ENCODE measurements around the gene MTR.

The MTR gene

DNA sequence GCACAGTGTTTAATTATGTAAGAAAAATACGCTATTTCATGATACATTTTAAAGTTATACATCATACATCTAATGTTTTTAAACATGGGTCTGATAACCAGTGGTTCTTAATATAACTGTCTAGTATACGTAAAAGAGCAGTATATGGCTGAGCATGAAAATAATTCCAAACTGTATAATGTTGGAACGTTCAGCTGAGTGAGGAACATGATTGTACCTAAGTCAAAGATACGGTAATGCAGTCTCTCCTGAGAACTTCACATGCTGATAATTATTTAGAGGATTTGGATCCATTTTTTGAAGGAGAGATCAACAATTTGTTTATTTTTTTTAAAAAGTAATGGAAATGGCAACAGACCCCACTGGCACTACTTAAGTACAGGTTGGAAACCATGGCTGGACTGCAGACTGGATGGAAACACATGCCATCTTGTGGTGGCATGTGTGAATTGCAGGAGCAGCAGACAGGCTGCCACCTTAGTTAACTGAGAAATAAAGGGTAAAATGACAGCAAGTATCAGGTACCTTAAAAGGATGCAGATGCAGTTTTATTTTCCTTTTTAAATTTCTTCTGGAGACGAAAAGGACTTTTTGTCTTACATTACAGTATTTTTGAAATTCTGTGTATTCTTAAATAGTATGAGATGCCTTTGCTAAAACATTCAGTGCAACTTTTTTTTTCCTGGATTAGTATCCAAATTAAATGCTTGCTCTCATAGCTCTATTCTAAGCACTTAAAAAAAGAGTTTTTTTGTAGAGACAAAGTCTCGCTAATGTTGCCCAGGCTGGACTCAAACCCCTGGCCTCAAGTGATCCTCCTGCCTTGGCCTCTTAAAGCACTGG is 73.8 kb downstream of the MTR start:
- Histone ChIP-seq H3K14ac (ENCODE audit: low read length in 2 of 2) (no peak overlapping the region), H3K27me3 (ENCODE audit: control insufficient read depth in 1 of 2, insufficient read depth in 1 of 2, low read length in 2 of 2) (no peaks in the 10 kb centered on the region), H3K18ac (ENCODE audit: low read depth in 1 of 2, low read length in 2 of 2) (no peak overlapping the region), H2AFZ (ENCODE audit: low read depth, low read length) (no peak overlapping the region), H2BK15ac (ENCODE audit: low read depth, poor library complexity, severe bottlenecking) (no peak overlapping the region), H4K91ac (ENCODE audit: low read length) (no peak overlapping the region), H4K8ac (ENCODE audit: low read length) (no peak overlapping the region), H3K9me3 (ENCODE audit: control insufficient read depth, low read length) (no peaks in the 10 kb centered on the region), H3K36me3 (ENCODE audit: control insufficient read depth in 1 of 2, insufficient read depth in 2 of 2, low read depth in 1 of 2, low read length in 2 of 2) (peaks cover 0 to 76% of the 10 kb centered on the region in 2 experiments), H3K23ac (ENCODE audit: low read length in 2 of 2) (no peak overlapping the region), H3K4me3 (ENCODE audit: insufficient read depth in 1 of 2, low read depth in 1 of 2, low read length in 2 of 2) (no peak overlapping the region), H3K4me1 (ENCODE audit: control insufficient read depth, insufficient read depth, low read depth, low read length) (no peaks in the 10 kb centered on the region), H3K4ac (ENCODE audit: low read depth in 1 of 2, low read length in 2 of 2) (no peak overlapping the region), H2BK120ac (ENCODE audit: low read depth, low read length) (no peak overlapping the region), H2AK5ac (ENCODE audit: low read length, severe bottlenecking) (no peak overlapping the region), H2BK12ac (ENCODE audit: low read length in 2 of 2) (no peak overlapping the region), H3K27ac (ENCODE audit: low read length, poor library complexity, severe bottlenecking) (no peak overlapping the region), H3K4me2 (ENCODE audit: low read length, poor library complexity, severe bottlenecking) (no peak overlapping the region), H3K79me1 (replicated peaks; ENCODE audit: low read length, poor library complexity, severe bottlenecking) (peaks cover 6% of the 10 kb centered on the region), H2BK5ac (ENCODE audit: low read depth, low read length, poor library complexity, severe bottlenecking) (no peak overlapping the region), H3K9ac (ENCODE audit: low read length) (no peak overlapping the region)
- peak; percentile 64 for DNase-seq
- WGBS: 98% methylated on average over 4 of the region's 6 CpGs

GRCh38 chr1:236869911-236870310 is 74.8 kb downstream of the MTR start:
- Histone ChIP-seq H2BK5ac (ENCODE audit: low read depth, low read length, poor library complexity, severe bottlenecking) (no peak overlapping the region), H3K27ac (ENCODE audit: low read length, poor library complexity, severe bottlenecking) (no peak overlapping the region), H3K4ac (ENCODE audit: low read depth in 1 of 2, low read length in 2 of 2) (no peak overlapping the region), H3K79me1 (replicated peaks; ENCODE audit: low read length, poor library complexity, severe bottlenecking) (peaks cover 6% of the 10 kb centered on the region), H2BK15ac (ENCODE audit: low read depth, poor library complexity, severe bottlenecking) (no peak overlapping the region), H3K36me3 (ENCODE audit: control insufficient read depth in 1 of 2, insufficient read depth in 2 of 2, low read depth in 1 of 2, low read length in 2 of 2) (peaks cover 0 to 72% of the 10 kb centered on the region in 2 experiments), H2AFZ (ENCODE audit: low read depth, low read length) (no peak overlapping the region), H3K4me2 (ENCODE audit: low read length, poor library complexity, severe bottlenecking) (no peak overlapping the region), H2BK120ac (ENCODE audit: low read depth, low read length) (no peak overlapping the region), H3K9me3 (ENCODE audit: control insufficient read depth, low read length) (no peaks in the 10 kb centered on the region), H3K9ac (ENCODE audit: low read length) (no peak overlapping the region), H3K4me3 (ENCODE audit: insufficient read depth in 1 of 2, low read depth in 1 of 2, low read length in 2 of 2) (no peak overlapping the region), H3K23ac (ENCODE audit: low read length in 2 of 2) (no peak overlapping the region), H4K8ac (ENCODE audit: low read length) (no peak overlapping the region), H3K18ac (ENCODE audit: low read depth in 1 of 2, low read length in 2 of 2) (no peak overlapping the region), H3K27me3 (ENCODE audit: control insufficient read depth in 1 of 2, insufficient read depth in 1 of 2, low read length in 2 of 2) (no peaks in the 10 kb centered on the region), H3K4me1 (ENCODE audit: control insufficient read depth, insufficient read depth, low read depth, low read length) (no peaks in the 10 kb centered on the region), H3K14ac (ENCODE audit: low read length in 2 of 2) (no peak overlapping the region), H2BK12ac (ENCODE audit: low read length in 2 of 2) (no peak overlapping the region), H2AK5ac (ENCODE audit: low read length, severe bottlenecking) (no peak overlapping the region), H4K91ac (ENCODE audit: low read length) (no peak overlapping the region)
- DNase-seq: no peak
- WGBS: 87% methylated on average over 2 of the region's 2 CpGs

DNA sequence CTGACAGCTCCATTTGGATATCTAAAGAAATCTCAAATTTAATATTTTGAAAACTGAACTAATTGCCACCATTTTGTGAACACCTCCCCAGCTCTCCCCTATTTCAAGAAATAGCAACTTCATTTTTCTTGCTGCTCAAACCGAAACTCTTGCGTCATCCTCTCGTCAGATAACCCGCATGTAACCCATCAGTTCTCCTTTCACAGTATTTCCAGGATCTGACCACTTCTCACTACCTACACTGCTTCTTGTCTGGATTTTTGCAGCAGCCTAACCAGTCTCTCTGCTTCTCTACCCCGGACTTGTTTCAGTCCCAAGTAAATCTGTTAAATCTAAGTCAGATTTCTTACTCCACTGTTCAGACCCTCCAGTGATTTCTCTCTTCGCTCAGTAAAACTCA is 75.6 kb downstream of the MTR start:
- no peak for DNase-seq
- no peaks in the 10 kb centered on the region for H3K9me3 ChIP-seq (ENCODE audit: control insufficient read depth, low read length)
- H3K9ac ChIP-seq (ENCODE audit: low read length): no peak overlapping the region
- H3K4me1 ChIP-seq (ENCODE audit: control insufficient read depth, insufficient read depth, low read depth, low read length): no peaks in the 10 kb centered on the region
- H3K4me3 ChIP-seq (ENCODE audit: insufficient read depth in 1 of 2, low read depth in 1 of 2, low read length in 2 of 2): no peak overlapping the region
- no peak overlapping the region for H3K23ac ChIP-seq (ENCODE audit: low read length in 2 of 2)
- no peak overlapping the region for H3K14ac ChIP-seq (ENCODE audit: low read length in 2 of 2)
- no peak overlapping the region for H2BK15ac ChIP-seq (ENCODE audit: low read depth, poor library complexity, severe bottlenecking)
- no peak overlapping the region for H3K18ac ChIP-seq (ENCODE audit: low read depth in 1 of 2, low read length in 2 of 2)
- no peak overlapping the region for H4K8ac ChIP-seq (ENCODE audit: low read length)
- no peak overlapping the region for H3K4ac ChIP-seq (ENCODE audit: low read depth in 1 of 2, low read length in 2 of 2)
- no peak overlapping the region for H2BK5ac ChIP-seq (ENCODE audit: low read depth, low read length, poor library complexity, severe bottlenecking)
- peaks cover 0 to 72% of the 10 kb centered on the region in 2 experiments for H3K36me3 ChIP-seq (ENCODE audit: control insufficient read depth in 1 of 2, insufficient read depth in 2 of 2, low read depth in 1 of 2, low read length in 2 of 2)
- H3K79me1 ChIP-seq (replicated peaks; ENCODE audit: low read length, poor library complexity, severe bottlenecking): peaks cover 6% of the 10 kb centered on the region
- H4K91ac ChIP-seq (ENCODE audit: low read length): no peak overlapping the region
- no peak overlapping the region for H3K27ac ChIP-seq (ENCODE audit: low read length, poor library complexity, severe bottlenecking)
- no peak overlapping the region for H3K4me2 ChIP-seq (ENCODE audit: low read length, poor library complexity, severe bottlenecking)
- no peak overlapping the region for H2BK12ac ChIP-seq (ENCODE audit: low read length in 2 of 2)
- no peaks in the 10 kb centered on the region for H3K27me3 ChIP-seq (ENCODE audit: control insufficient read depth in 1 of 2, insufficient read depth in 1 of 2, low read length in 2 of 2)
- H2AK5ac ChIP-seq (ENCODE audit: low read length, severe bottlenecking): no peak overlapping the region
- no peak overlapping the region for H2BK120ac ChIP-seq (ENCODE audit: low read depth, low read length)
- WGBS: 93% methylated on average over 6 of the region's 6 CpGs
- no peak overlapping the region for H2AFZ ChIP-seq (ENCODE audit: low read depth, low read length)

- no peak for DNase-seq
Observed at GRCh38 chr1:236872075-236872666, 77.1 kb downstream of the MTR start.

More at GRCh38 chr1:236872075-236872666, 77.1 kb downstream of the MTR start:
- Histone ChIP-seq H3K4me1 (ENCODE audit: control insufficient read depth, insufficient read depth, low read depth, low read length) (no peaks in the 10 kb centered on the region), H3K9ac (ENCODE audit: low read length) (no peak overlapping the region), H3K79me1 (replicated peaks; ENCODE audit: low read length, poor library complexity, severe bottlenecking) (peaks cover 6% of the 10 kb centered on the region), H3K4me2 (ENCODE audit: low read length, poor library complexity, severe bottlenecking) (no peak overlapping the region), H2BK12ac (ENCODE audit: low read length in 2 of 2) (no peak overlapping the region), H2AK5ac (ENCODE audit: low read length, severe bottlenecking) (no peak overlapping the region), H2AFZ (ENCODE audit: low read depth, low read length) (no peak overlapping the region), H2BK5ac (ENCODE audit: low read depth, low read length, poor library complexity, severe bottlenecking) (no peak overlapping the region), H3K27ac (ENCODE audit: low read length, poor library complexity, severe bottlenecking) (no peak overlapping the region), H2BK120ac (ENCODE audit: low read depth, low read length) (no peak overlapping the region), H3K4ac (ENCODE audit: low read depth in 1 of 2, low read length in 2 of 2) (no peak overlapping the region), H4K8ac (ENCODE audit: low read length) (no peak overlapping the region), H3K36me3 (ENCODE audit: control insufficient read depth in 1 of 2, insufficient read depth in 2 of 2, low read depth in 1 of 2, low read length in 2 of 2) (peaks cover 0 to 73% of the 10 kb centered on the region in 2 experiments), H3K14ac (ENCODE audit: low read length in 2 of 2) (no peak overlapping the region), H3K9me3 (ENCODE audit: control insufficient read depth, low read length) (no peaks in the 10 kb centered on the region), H3K4me3 (ENCODE audit: insufficient read depth in 1 of 2, low read depth in 1 of 2, low read length in 2 of 2) (no peak overlapping the region), H4K91ac (ENCODE audit: low read length) (no peak overlapping the region), H3K23ac (ENCODE audit: low read length in 2 of 2) (no peak overlapping the region), H3K27me3 (ENCODE audit: control insufficient read depth in 1 of 2, insufficient read depth in 1 of 2, low read length in 2 of 2) (no peaks in the 10 kb centered on the region), H3K18ac (ENCODE audit: low read depth in 1 of 2, low read length in 2 of 2) (no peak overlapping the region), H2BK15ac (ENCODE audit: low read depth, poor library complexity, severe bottlenecking) (no peak overlapping the region)
- 99% methylated on average over 4 of the region's 5 CpGs for WGBS

Data from mesenchymal stem cell (in vitro differentiated cells and primary cell).